Neural progenitor cell (in vitro differentiated cells): ENCODE data around the gene CD59. TPM values are rescaled to one million over a fixed set of nuclear protein-coding genes. Genes with fewer than 3 reads are reported as not detected.

Source experiments
- DNase-seq: peaks from one replicate; pipeline ENCODE4 v3.0.0-alpha.2; 2016; ENCODE audit warnings: low spot score
- H2AFZ ChIP-seq: fragments of 200-600 bp; sonication (generic); replicated peaks from 2 replicates; pipeline ENCODE4 v1.6.1; 2016; ENCODE audit warnings: antibody characterized with exemption
- H3F3A ChIP-seq: fragments of 200-600 bp; sonication (generic); 2 replicates; pipeline ENCODE4 v1.6.1; 2016; ENCODE audit warnings: antibody characterized with exemption, low read depth
- H3K27ac ChIP-seq: fragments of 200-600 bp; sonication (generic); 2 replicates; pipeline ENCODE4 v1.5.1; 2016; ENCODE audit warnings: mild to moderate bottlenecking
- H3K27me3 ChIP-seq: fragments of 200-600 bp; sonication (generic); 2 replicates; pipeline ENCODE4 v1.6.1; 2016; ENCODE audit warnings: mild to moderate bottlenecking, moderate library complexity
- H3K36me3 ChIP-seq: fragments of 200-600 bp; sonication (generic); 2 replicates; pipeline ENCODE4 v1.5.1; 2016
- H3K4me1 ChIP-seq: fragments of 200-600 bp; sonication (generic); 2 replicates; pipeline ENCODE4 v1.6.1; 2016; ENCODE audit warnings: mixed run types
- H3K4me2 ChIP-seq: fragments of 200-600 bp; sonication (generic); 2 replicates; pipeline ENCODE4 v1.6.1; 2016
- H3K4me3 ChIP-seq: fragments of 200-600 bp; sonication (generic); 2 replicates; pipeline ENCODE4 v1.5.1; 2016
- H3K79me2 ChIP-seq: fragments of 200-600 bp; sonication (generic); 2 replicates; pipeline ENCODE4 v1.6.1; 2016; ENCODE audit warnings: low read depth
- H3K9ac ChIP-seq: fragments of 200-600 bp; sonication (generic); 2 replicates; pipeline ENCODE4 v1.6.1; 2016
- H3K9me3 ChIP-seq: fragments of 200-600 bp; sonication (generic); 2 replicates; pipeline ENCODE4 v1.5.1; 2016; ENCODE audit warnings: low read depth
- H4K20me1 ChIP-seq: fragments of 200-600 bp; sonication (generic); 2 replicates; pipeline ENCODE4 v1.6.1; 2016; ENCODE audit warnings: low read depth
- H3K27ac Mint-ChIP-seq: 3 replicates; pipeline ENCODE4 v1.8.0; 2021; ENCODE audit warnings: mixed read lengths
- H3K27me3 Mint-ChIP-seq: 2 replicates; pipeline ENCODE4 v1.8.0; 2022; ENCODE audit warnings: low read depth, mild to moderate bottlenecking, inconsistent platforms, moderate library complexity, mixed read lengths; ENCODE audit not compliant: insufficient read depth
- H3K36me3 Mint-ChIP-seq: 3 replicates; pipeline ENCODE4 v1.8.0; 2021; ENCODE audit warnings: mixed read lengths
- H3K4me1 Mint-ChIP-seq: 3 replicates; pipeline ENCODE4 v1.8.0; 2021; ENCODE audit warnings: mixed read lengths
- H3K4me3 Mint-ChIP-seq: 3 replicates; pipeline ENCODE4 v1.8.0; 2021; ENCODE audit warnings: mild to moderate bottlenecking, moderate library complexity, mixed read lengths
- H3K9me3 Mint-ChIP-seq: 3 replicates; pipeline ENCODE4 v1.8.0; 2020; ENCODE audit warnings: mixed read lengths
- CTCF ChIP-seq: fragments of 200-600 bp; sonication (generic); IDR thresholded peaks from 2 replicates; pipeline ENCODE4 v1.5.1; 2017; ENCODE audit warnings: antibody characterized with exemption, mild to moderate bottlenecking
- EZH2 ChIP-seq: fragments of 200-600 bp; sonication (generic); IDR thresholded peaks from 2 replicates; pipeline ENCODE4 v1.6.1; 2017; ENCODE audit warnings: antibody characterized with exemption, mild to moderate bottlenecking, moderate library complexity
- EZH2phosphoT487 ChIP-seq: fragments of 200-600 bp; sonication (generic); IDR thresholded peaks from 2 replicates; pipeline ENCODE4 v1.6.1; 2017; ENCODE audit warnings: antibody characterized with exemption
- total RNA-seq: library from RNA; depleted of rRNA; stranded (reverse); fragments of >200 nt; gene quantifications from 2 replicates; pipeline ENCODE4 v1.2.3, GENCODE V29; 2015; ENCODE audit warnings: low replicate concordance

Gene CD59
- total RNA-seq, 1 donor from 2014 or later = 74.7 TPM

GRCh38 chr11:33691066-33691864 is 45.0 kb downstream of the CD59 start:
- no peak overlapping the region for H3K4me3 ChIP-seq

GRCh38 chr11:33690290-33691065 is 45.7 kb downstream of the CD59 start:
- H3K27ac ChIP-seq = no peak overlapping the region

More at GRCh38 chr11:33691066-33691864, 45.0 kb downstream of the CD59 start:
- Histone ChIP-seq H3K79me2 (no peaks in the 10 kb centered on the region), H3K9ac (no peak overlapping the region), H3K4me2 (no peak overlapping the region), H4K20me1 (no peaks in the 10 kb centered on the region), H3K27me3 (no peaks in the 10 kb centered on the region), H3K4me1 (peaks cover 27% of the 10 kb centered on the region), H3K27ac (no peak overlapping the region), H3K36me3 (no peaks in the 10 kb centered on the region), H3K9me3 (no peaks in the 10 kb centered on the region), H3F3A (no peaks in the 10 kb centered on the region), H2AFZ (no peak overlapping the region)
- Mint-ChIP-seq H3K4me1 (peaks cover 47% of the 10 kb centered on the region), H3K4me3 (no peak overlapping the region), H3K27me3 (peaks cover 10% of the 10 kb centered on the region), H3K9me3 (no peaks in the 10 kb centered on the region), H3K36me3 (no peaks in the 10 kb centered on the region), H3K27ac (no peak overlapping the region)
- TF ChIP-seq EZH2 (no peak), CTCF (no peak), EZH2phosphoT487 (no peak)
- DNase-seq = no peak

GRCh38 chr11:33689501-33689900 is 46.7 kb downstream of the CD59 start:
- no peaks in the 10 kb centered on the region for H3K79me2 ChIP-seq
- no peak for DNase-seq

More at GRCh38 chr11:33690290-33691065, 45.7 kb downstream of the CD59 start:
- no peak overlapping the region for H3K27ac Mint-ChIP-seq
- H2AFZ ChIP-seq = no peak overlapping the region
- H3K36me3 ChIP-seq = no peaks in the 10 kb centered on the region
- H3F3A ChIP-seq = no peaks in the 10 kb centered on the region
- no peaks in the 10 kb centered on the region for H3K9me3 ChIP-seq
- H3K4me3 Mint-ChIP-seq = no peak overlapping the region
- TF ChIP-seq CTCF = no peak
- no peak for TF ChIP-seq EZH2
- TF ChIP-seq EZH2phosphoT487 = no peak
- H4K20me1 ChIP-seq = no peaks in the 10 kb centered on the region
- peaks cover 40% of the 10 kb centered on the region for H3K4me1 Mint-ChIP-seq
- no peaks in the 10 kb centered on the region for H3K9me3 Mint-ChIP-seq
- no peaks in the 10 kb centered on the region for H3K79me2 ChIP-seq
- H3K4me2 ChIP-seq = no peak overlapping the region
- peaks cover 11% of the 10 kb centered on the region for H3K27me3 Mint-ChIP-seq
- no peaks in the 10 kb centered on the region for H3K27me3 ChIP-seq
- no peak overlapping the region for H3K4me3 ChIP-seq
- H3K4me1 ChIP-seq = peaks cover 25% of the 10 kb centered on the region
- DNase-seq = no peak
- no peaks in the 10 kb centered on the region for H3K36me3 Mint-ChIP-seq
- no peak overlapping the region for H3K9ac ChIP-seq

More at GRCh38 chr11:33689501-33689900, 46.7 kb downstream of the CD59 start:
- Histone ChIP-seq H3K4me3 (no peak overlapping the region), H4K20me1 (no peaks in the 10 kb centered on the region), H3K36me3 (no peaks in the 10 kb centered on the region), H2AFZ (no peak overlapping the region), H3K4me2 (no peak overlapping the region), H3K9ac (no peak overlapping the region), H3K27ac (no peak overlapping the region), H3F3A (peaks cover under 1% of the 10 kb centered on the region), H3K9me3 (no peaks in the 10 kb centered on the region), H3K27me3 (no peaks in the 10 kb centered on the region), H3K4me1 (peaks cover 21% of the 10 kb centered on the region)
- Mint-ChIP-seq H3K4me1 (peaks cover 35% of the 10 kb centered on the region), H3K36me3 (no peaks in the 10 kb centered on the region), H3K27me3 (peaks cover 9% of the 10 kb centered on the region), H3K9me3 (no peaks in the 10 kb centered on the region), H3K27ac (no peak overlapping the region), H3K4me3 (no peak overlapping the region)
- TF ChIP-seq EZH2 = no peak
